Peyer's patch (tissue), 4 donors: ENCODE data around the gene ERCC2.

Experiments
- POLR2A ChIP-seq, 2 donors: fragments of 450-650 bp; IDR thresholded peaks; one replicate each; pipeline ENCODE4 v1.5.1; 2017; ENCODE audit warnings: antibody characterized with exemption in 2 of 2, mild to moderate bottlenecking in 2 of 2, moderate library complexity in 2 of 2
- TF ChIP-seq, protein P1 (sequence below), 6 experiments: fragments of 450-650 bp in 4 of 6; fragments of 200-600 bp in 2 of 6; sonication (generic) in 1 of 6; IDR thresholded peaks; one replicate each; pipeline ENCODE4 v1.5.1; 2017 to 2019; ENCODE audit warnings: antibody characterized with exemption in 6 of 6, mild to moderate bottlenecking in 3 of 6, moderate library complexity in 1 of 6

DNA sequence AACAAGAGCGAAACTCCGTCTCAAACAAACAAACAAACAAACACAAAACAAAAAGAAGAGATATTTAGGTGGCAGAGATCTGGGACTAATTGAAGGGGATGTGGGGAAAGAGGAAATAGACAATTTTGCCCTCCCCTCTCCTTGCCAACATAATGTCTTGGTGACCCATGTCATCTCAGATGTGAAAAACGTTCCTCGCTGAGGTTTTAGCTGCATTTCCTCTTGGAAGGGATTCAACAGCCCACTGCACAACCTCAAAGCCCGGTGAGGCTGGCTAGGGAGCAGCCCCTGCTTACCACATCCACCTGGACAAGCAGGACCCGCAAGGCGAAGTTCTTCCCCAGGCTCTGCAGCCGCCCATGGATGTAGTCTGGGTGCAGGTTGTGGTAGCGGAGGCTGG, 48.4 kb upstream of the ERCC2 start:
- no peak for TF ChIP-seq POLR2A (IDR thresholded peaks at IDR 0.05)
- TF ChIP-seq, protein P1, sequence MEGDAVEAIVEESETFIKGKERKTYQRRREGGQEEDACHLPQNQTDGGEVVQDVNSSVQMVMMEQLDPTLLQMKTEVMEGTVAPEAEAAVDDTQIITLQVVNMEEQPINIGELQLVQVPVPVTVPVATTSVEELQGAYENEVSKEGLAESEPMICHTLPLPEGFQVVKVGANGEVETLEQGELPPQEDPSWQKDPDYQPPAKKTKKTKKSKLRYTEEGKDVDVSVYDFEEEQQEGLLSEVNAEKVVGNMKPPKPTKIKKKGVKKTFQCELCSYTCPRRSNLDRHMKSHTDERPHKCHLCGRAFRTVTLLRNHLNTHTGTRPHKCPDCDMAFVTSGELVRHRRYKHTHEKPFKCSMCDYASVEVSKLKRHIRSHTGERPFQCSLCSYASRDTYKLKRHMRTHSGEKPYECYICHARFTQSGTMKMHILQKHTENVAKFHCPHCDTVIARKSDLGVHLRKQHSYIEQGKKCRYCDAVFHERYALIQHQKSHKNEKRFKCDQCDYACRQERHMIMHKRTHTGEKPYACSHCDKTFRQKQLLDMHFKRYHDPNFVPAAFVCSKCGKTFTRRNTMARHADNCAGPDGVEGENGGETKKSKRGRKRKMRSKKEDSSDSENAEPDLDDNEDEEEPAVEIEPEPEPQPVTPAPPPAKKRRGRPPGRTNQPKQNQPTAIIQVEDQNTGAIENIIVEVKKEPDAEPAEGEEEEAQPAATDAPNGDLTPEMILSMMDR (IDR thresholded peaks at IDR 0.05), result no peak
